ENCODE results near the gene RIC3. TPM values are rescaled to one million over a fixed set of nuclear protein-coding genes. Genes with fewer than 3 reads are reported as not detected.

The RIC3 gene
- polyA plus RNA-seq, 6 donors from 2014 or later: 3.2 to 7.3 (median 5.7) TPM

- H3K27me3 Mint-ChIP-seq: peaks cover 5 to 40% (median 10%) of the 10 kb centered on the region in 3 donors
- no peak overlapping the region for H3K27ac Mint-ChIP-seq
- no peaks in the 10 kb centered on the region for H3K36me3 Mint-ChIP-seq
- H3K9me3 Mint-ChIP-seq: no peaks in the 10 kb centered on the region
- no peak for ATAC-seq (ENCODE audit: low read depth in 2 of 2)
- H3K4me3 Mint-ChIP-seq: no peak overlapping the region
- H3K4me1 Mint-ChIP-seq: no peaks in the 10 kb centered on the region
- no peak for DNase-seq
These were observed 106.0 kb downstream of the RIC3 start for GRCh38 chr11:8062781-8063257.

GRCh38 chr11:8061555-8062428 is 107.0 kb downstream of the RIC3 start:
- Mint-ChIP-seq H3K27me3 (peaks cover 5 to 30% (median 6%) of the 10 kb centered on the region in 3 donors), H3K9me3 (no peaks in the 10 kb centered on the region), H3K4me3 (no peak overlapping the region), H3K27ac (peak overlapping the region in 1 of 6 donors; percentile 19), H3K4me1 (no peaks in the 10 kb centered on the region), H3K36me3 (no peaks in the 10 kb centered on the region)
- DNase-seq: no peak
- ATAC-seq (ENCODE audit: low read depth in 2 of 2): no peak

DNA sequence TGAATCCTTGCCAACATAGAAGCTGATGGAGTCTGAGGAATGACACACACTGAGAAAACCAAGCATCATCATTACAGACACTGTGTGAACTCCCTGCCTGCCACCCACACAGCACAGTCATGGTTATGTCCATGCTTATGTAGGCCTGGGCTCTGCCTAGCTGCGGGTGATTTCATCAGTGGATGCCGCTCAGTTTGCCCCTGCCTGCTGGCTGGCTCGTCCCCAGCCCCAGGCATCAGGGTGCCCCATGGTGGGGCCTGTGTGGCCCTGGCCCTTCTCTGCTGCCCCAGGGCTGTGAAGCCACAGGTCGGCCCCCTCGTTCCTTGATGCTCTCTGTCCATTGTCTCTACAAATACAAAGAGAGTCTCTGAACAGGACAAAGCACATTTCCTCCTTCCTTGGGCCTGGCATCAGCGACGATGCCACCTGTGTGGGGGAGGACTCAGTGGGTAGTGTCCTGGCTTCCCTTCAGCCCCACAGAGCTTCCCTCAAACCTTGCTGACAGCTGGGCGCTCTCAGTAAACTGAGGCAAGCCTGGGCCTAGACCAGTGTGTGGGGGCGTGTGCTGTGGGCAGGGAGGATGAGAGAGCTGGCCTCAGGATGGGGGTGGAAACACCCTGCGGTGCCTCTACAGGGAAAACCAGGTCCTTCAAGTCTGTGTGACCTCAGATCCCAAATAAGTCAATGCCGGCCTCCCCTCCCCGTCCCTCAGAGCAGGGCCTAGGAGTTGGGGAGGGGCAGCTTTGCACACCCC is 107.8 kb downstream of the RIC3 start:
- H3K27me3 Mint-ChIP-seq: peaks cover 6 to 25% (median 10%) of the 10 kb centered on the region in 3 donors
- DNase-seq (no peak), ATAC-seq (ENCODE audit: low read depth in 2 of 2) (no peak)
- H3K9me3 Mint-ChIP-seq: no peaks in the 10 kb centered on the region
- no peaks in the 10 kb centered on the region for H3K36me3 Mint-ChIP-seq
- H3K4me1 Mint-ChIP-seq: no peaks in the 10 kb centered on the region
- H3K27ac Mint-ChIP-seq: no peak overlapping the region
- H3K4me3 Mint-ChIP-seq: no peak overlapping the region

DNA sequence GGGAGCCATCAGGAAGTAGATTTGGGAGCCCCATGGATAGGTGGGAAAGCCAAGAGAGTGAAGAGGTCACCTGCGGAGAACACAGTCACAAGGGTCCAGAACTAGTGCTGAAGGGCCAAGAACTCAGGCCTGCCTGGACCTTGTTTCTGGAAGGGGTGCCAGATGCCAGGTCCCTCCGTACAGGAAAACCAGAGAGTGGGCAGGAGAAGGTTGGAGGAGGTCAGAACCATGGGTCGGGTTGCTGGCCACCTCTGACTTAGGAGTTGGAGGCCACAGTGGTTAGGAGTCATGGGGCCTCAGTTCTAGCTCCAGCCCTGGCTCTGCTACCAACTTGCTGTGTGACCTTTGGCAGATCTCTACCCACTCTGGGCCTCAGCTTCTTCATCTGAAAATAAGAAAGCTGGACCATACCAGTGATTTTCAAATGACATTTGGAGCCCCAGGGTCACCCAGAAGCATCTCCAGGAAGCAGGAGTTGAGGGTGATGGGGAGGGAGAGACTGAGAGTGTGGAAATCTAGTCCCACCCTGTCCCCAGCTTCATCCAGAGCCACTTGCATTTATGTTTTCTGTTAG is 108.6 kb downstream of the RIC3 start:
- Mint-ChIP-seq H3K4me3 (no peak overlapping the region), H3K27me3 (peaks cover 7 to 26% (median 10%) of the 10 kb centered on the region in 3 donors), H3K4me1 (no peaks in the 10 kb centered on the region), H3K36me3 (no peaks in the 10 kb centered on the region), H3K27ac (no peak overlapping the region), H3K9me3 (no peaks in the 10 kb centered on the region)
- ATAC-seq (ENCODE audit: low read depth in 2 of 2) (no peak), DNase-seq (no peak)

- Mint-ChIP-seq H3K27ac (no peak overlapping the region), H3K36me3 (no peaks in the 10 kb centered on the region), H3K27me3 (peaks cover 6 to 33% (median 17%) of the 10 kb centered on the region in 3 donors), H3K9me3 (no peaks in the 10 kb centered on the region), H3K4me1 (no peaks in the 10 kb centered on the region), H3K4me3 (no peak overlapping the region)
- no peak for DNase-seq
- no peak for ATAC-seq (ENCODE audit: low read depth in 2 of 2)
These were observed 109.2 kb downstream of the RIC3 start for GRCh38 chr11:8059571-8060011.

DNA sequence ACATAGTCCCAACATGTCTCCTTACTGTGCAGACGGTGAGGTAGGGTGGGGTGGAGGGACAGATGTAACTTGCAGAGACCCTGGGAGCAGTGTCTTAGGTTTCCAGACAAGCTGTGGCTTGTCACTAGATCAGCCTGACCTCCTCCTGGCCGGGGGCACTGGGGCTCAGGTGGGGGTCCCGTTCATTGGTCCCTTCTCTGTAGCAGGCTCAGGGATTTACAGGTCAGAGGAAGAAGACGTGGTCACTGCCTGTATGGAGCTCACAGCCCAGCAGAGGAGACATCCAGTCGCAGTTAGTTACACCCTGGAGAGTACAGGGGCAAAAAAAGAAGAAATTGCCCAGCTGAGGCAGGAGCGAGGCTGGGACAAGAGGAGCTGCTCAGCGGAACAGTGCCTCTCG is 109.8 kb downstream of the RIC3 start:
- DNase-seq (no peak), ATAC-seq (ENCODE audit: low read depth in 2 of 2) (no peak)
- Mint-ChIP-seq H3K4me1 (no peaks in the 10 kb centered on the region), H3K27ac (peak overlapping the region in 1 of 6 donors; percentile 39), H3K9me3 (no peaks in the 10 kb centered on the region), H3K36me3 (no peaks in the 10 kb centered on the region), H3K27me3 (peaks cover 11 to 38% (median 19%) of the 10 kb centered on the region in 3 donors), H3K4me3 (no peak overlapping the region)

DNA sequence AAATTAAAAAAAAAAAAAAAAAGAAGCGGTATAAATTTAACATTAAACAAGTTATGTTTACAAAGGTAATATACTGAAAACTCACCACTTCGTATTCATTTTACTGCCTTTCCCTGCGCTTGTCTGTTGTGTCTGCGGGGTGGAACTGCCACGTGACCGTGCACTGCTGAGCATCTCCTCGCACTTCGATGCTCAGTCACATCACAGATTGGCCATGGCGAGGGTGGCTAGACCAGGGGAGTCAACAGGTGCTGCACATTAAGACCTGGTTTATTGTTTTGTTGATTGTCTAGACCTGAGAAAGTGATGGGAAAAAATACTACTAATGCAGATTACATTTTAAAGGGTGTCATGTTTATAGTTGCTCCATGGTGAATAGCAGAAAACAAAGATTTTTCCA is 110.6 kb downstream of the RIC3 start:
- H3K9me3 Mint-ChIP-seq: no peaks in the 10 kb centered on the region
- no peak overlapping the region for H3K27ac Mint-ChIP-seq
- H3K27me3 Mint-ChIP-seq: peaks cover 11 to 39% (median 19%) of the 10 kb centered on the region in 3 donors
- no peak overlapping the region for H3K4me3 Mint-ChIP-seq
- ATAC-seq (ENCODE audit: low read depth in 2 of 2) (no peak), DNase-seq (no peak)
- no peaks in the 10 kb centered on the region for H3K36me3 Mint-ChIP-seq
- no peaks in the 10 kb centered on the region for H3K4me1 Mint-ChIP-seq

DNA sequence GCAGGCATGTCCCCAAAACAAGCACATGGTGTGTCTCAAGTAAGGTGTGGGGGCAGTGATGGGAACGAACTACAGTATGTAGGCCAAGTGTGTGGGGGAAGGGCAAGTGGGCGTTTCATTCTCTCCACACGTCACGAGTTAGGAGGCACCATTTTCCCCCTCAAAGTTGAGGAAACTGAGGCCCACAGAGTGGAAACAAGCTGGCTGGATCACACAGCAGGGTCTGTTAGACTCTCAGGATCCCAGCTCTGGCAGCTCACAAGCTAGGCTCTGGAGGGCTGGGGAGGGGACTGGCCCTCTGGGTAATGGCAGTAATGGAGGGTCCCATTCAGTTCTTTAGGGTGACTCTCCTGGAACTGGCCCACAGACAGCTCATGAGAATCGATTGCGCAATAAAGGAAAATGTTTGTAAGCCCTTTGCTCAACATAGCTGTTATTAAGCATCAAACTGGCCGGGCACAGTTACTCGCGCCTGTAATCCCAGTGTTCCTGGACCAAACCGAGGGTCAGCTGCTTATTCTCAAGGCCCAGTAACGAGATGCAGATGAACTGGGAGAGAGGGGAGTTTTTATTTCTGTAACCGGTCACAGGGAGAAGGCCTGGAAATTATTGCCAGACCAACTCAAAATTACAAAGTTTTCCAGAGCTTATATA is 111.9 kb downstream of the RIC3 start:
- ATAC-seq (ENCODE audit: low read depth in 2 of 2) (no peak), DNase-seq (no peak)
- H3K27ac Mint-ChIP-seq: no peak overlapping the region
- H3K4me1 Mint-ChIP-seq: no peaks in the 10 kb centered on the region
- H3K36me3 Mint-ChIP-seq: no peaks in the 10 kb centered on the region
- H3K9me3 Mint-ChIP-seq: no peaks in the 10 kb centered on the region
- H3K4me3 Mint-ChIP-seq: no peak overlapping the region
- peaks cover 12 to 37% (median 17%) of the 10 kb centered on the region in 3 donors for H3K27me3 Mint-ChIP-seq

Other genes starting within 250 kb of the RIC3 start
- gene OR10A6, start 237.8 kb downstream of the RIC3 start, polyA plus RNA-seq (ENCODE audit: low read depth in 6 of 6): not detected
- gene OR10A3, start 227.3 kb downstream of the RIC3 start, polyA plus RNA-seq (ENCODE audit: low read depth in 6 of 6): not detected
- gene NLRP10, start 203.6 kb downstream of the RIC3 start, polyA plus RNA-seq (ENCODE audit: low read depth in 6 of 6): not detected
- 100 to 1,000 TPM; 384 to 508 (median 420) TPM for gene EIF3F, start 181.7 kb downstream of the RIC3 start, polyA plus RNA-seq (ENCODE audit: low read depth in 6 of 6)
- under 1 TPM in 3 of 6 donors, not detected in 3; 0.05 to 0.12 (median 0.11) TPM for gene TUB, start 87.8 kb downstream of the RIC3 start, polyA plus RNA-seq (ENCODE audit: low read depth in 6 of 6)
- gene LMO1, start 94.9 kb upstream of the RIC3 start, polyA plus RNA-seq (ENCODE audit: low read depth in 6 of 6): not detected